NCI-H82 treated with DMSO at 0.1 percent for 48 hours (cell line): ENCODE data around the gene NKAIN4.
A peak's percentile ranks its signal among the peaks of the same experiment; 100 is the strongest.

Source experiments
- DNase-seq: peaks from one replicate; lab custom pipeline; 2025; ENCODE audit not compliant: unreplicated experiment; lab: John Stamatoyannopoulos, UW

NKAIN4 gene

GRCh38 chr20:63220696-63221399, 33.4 kb downstream of the NKAIN4 start:
- no peak for DNase-seq

GRCh38 chr20:63219866-63220521, 34.3 kb downstream of the NKAIN4 start:
- DNase-seq: no peak

- DNase-seq: no peak
Measured at GRCh38 chr20:63219447-63219821, 34.8 kb downstream of the NKAIN4 start.

GRCh38 chr20:63218701-63219446, 35.4 kb downstream of the NKAIN4 start:
- DNase-seq: no peak

- no peak for DNase-seq
Measured at GRCh38 chr20:63217706-63218105, 36.6 kb downstream of the NKAIN4 start.

- DNase-seq: no peak
Measured at GRCh38 chr20:63216849-63217471, 37.3 kb downstream of the NKAIN4 start.

- DNase-seq: peak; percentile 90
Measured at GRCh38 chr20:63216041-63216848, 38.0 kb downstream of the NKAIN4 start, which contains the start of gene YTHDF1. YTHDF1 (minus strand) TSS chr20:63216131; CDS start chr20:63215892, 239 bp downstream.

- DNase-seq: no peak
Measured at GRCh38 chr20:63215101-63216040, 38.9 kb downstream of the NKAIN4 start.

GRCh38 chr20:63214514-63214913, 39.7 kb downstream of the NKAIN4 start:
- no peak for DNase-seq

- DNase-seq: no peak
Measured at GRCh38 chr20:63212792-63213191, 41.5 kb downstream of the NKAIN4 start.

- no peak for DNase-seq
Measured at GRCh38 chr20:63212393-63212730, 41.9 kb downstream of the NKAIN4 start.

GRCh38 chr20:63210011-63210605, 44.2 kb downstream of the NKAIN4 start:
- DNase-seq: no peak

GRCh38 chr20:63208346-63208909, 45.8 kb downstream of the NKAIN4 start:
- no peak for DNase-seq

GRCh38 chr20:63206878-63207277, 47.4 kb downstream of the NKAIN4 start:
- no peak for DNase-seq

GRCh38 chr20:63205896-63206295, 48.4 kb downstream of the NKAIN4 start:
- DNase-seq: no peak

- no peak for DNase-seq
Measured at GRCh38 chr20:63204362-63204761, 49.9 kb downstream of the NKAIN4 start.

GRCh38 chr20:63202811-63203526, 51.3 kb downstream of the NKAIN4 start:
- no peak for DNase-seq

GRCh38 chr20:63202021-63202420, 52.2 kb downstream of the NKAIN4 start:
- no peak for DNase-seq
